Stomach (tissue), 9 donors: ENCODE results near the gene MOCS1. TPM values are rescaled to one million over a fixed set of nuclear protein-coding genes. Genes with fewer than 3 reads are reported as not detected.

Experiments
- DNase-seq, 2 donors: peaks; one replicate each; pipeline versions ENCODE4 v3.0.0 to v3.0.0-alpha.2; 2013 to 2019
- H3K27ac ChIP-seq, 5 donors: fragments of 200-600 bp in 4 of 5; sonication (generic) in 4 of 5; one replicate each; pipeline ENCODE4 v1.5.1; 2013 to 2019; ENCODE audit warnings: mild to moderate bottlenecking in 1 of 5, moderate library complexity in 1 of 5
- H3K27me3 ChIP-seq, 3 donors: fragments of 200-600 bp; sonication (generic); one replicate each; pipeline ENCODE4 v1.5.1; 2017 to 2019; ENCODE audit warnings: mixed run types in 1 of 3
- H3K36me3 ChIP-seq, 4 donors: fragments of 200-600 bp; sonication (generic); 1 replicate in 3 of 4; 2 replicates in 1 of 4; pipeline ENCODE4 v1.5.1; 2016 to 2019
- H3K4me1 ChIP-seq, 4 donors: fragments of 200-600 bp; sonication (generic); one replicate each; pipeline ENCODE4 v1.5.1; 2016 to 2019
- H3K4me3 ChIP-seq, 4 donors: fragments of 200-600 bp; sonication (generic) in 3 of 4; one replicate each; pipeline ENCODE4 v1.5.1; 2016 to 2019; ENCODE audit warnings: mild to moderate bottlenecking in 1 of 4
- H3K9me3 ChIP-seq, 4 donors: fragments of 200-600 bp; sonication (generic); one replicate each; pipeline ENCODE4 v1.5.1; 2016 to 2019
- CTCF ChIP-seq, 7 experiments: fragments of 450-650 bp in 4 of 7; fragments of 200-600 bp in 3 of 7; sonication (generic) in 3 of 7; IDR thresholded peaks; one replicate each; pipeline ENCODE4 v1.5.1; 2016 to 2019; ENCODE audit warnings: antibody characterized with exemption in 7 of 7, control low read depth in 2 of 7, mild to moderate bottlenecking in 1 of 7
- EP300 ChIP-seq: sonication (generic); formaldehyde crosslinking; IDR thresholded peaks from one replicate; pipeline ENCODE4 v1.6.1; 2017; ENCODE audit warnings: antibody characterized with exemption
- POLR2A ChIP-seq, 4 donors: fragments of 450-650 bp; IDR thresholded peaks; one replicate each; pipeline ENCODE4 v1.6.1; 2016; ENCODE audit warnings: antibody characterized with exemption in 4 of 4, control low read depth in 2 of 4, mild to moderate bottlenecking in 1 of 4, moderate library complexity in 1 of 4
- POLR2AphosphoS5 ChIP-seq, 3 donors: sonication (generic); formaldehyde crosslinking; IDR thresholded peaks; one replicate each; pipeline ENCODE4 v1.6.1; 2016; ENCODE audit warnings: antibody characterized with exemption in 3 of 3
- WGBS, 5 donors: extraction: QIAGEN DNeasy Blood & Tissue Kit in 3 of 5; methylation state at CpG; one replicate each; pipeline versions ENCODE4 v1.1.5 to v1.1.7; 2013 to 2018; 5-methylcytosine and 5-hydroxymethylcytosine counted together
- intact Hi-C: fragments of 100-400 bp; cut with DNase I; formaldehyde crosslinking; loops from one replicate; pipeline ENCODE4 v1.15.1; 2023; ENCODE audit warnings: low total_unique reads
- polyA plus RNA-seq, 3 donors: library from polyadenylated mRNA; stranded (reverse); fragments of 200-250 nt; gene quantifications; one replicate each; pipeline ENCODE4 v1.2.3, GENCODE V29; 2013
- total RNA-seq, 5 donors: library from RNA; depleted of rRNA; stranded (reverse); fragments of >200 nt; gene quantifications; one replicate each; pipeline versions ENCODE4 v1.1.0 to v1.2.3, GENCODE V29; 2014 to 2016
- donor health status: healthy with polysubstance abuse.
- donor health status: Bipolar disorder and iron deficiency.
- donor health status: healthy.

Gene MOCS1
- total and polyA plus RNA-seq, 8 donors = 4.0 to 15.4 (median 10.0) TPM

GRCh38 chr6:39912446-39912845 lies 21.8 kb downstream of the MOCS1 start:
- H3K27ac ChIP-seq = no peak overlapping the region
- TF ChIP-seq POLR2AphosphoS5 (IDR thresholded peaks at IDR 0.05) (no peak), POLR2A (IDR thresholded peaks at IDR 0.05) (no peak), CTCF (IDR thresholded peaks at IDR 0.05) (no peak), EP300 (no peak)
- intact Hi-C loops = no loop called here
- H3K36me3 ChIP-seq = peaks cover 22 to 97% (median 85%) of the 10 kb centered on the region in 4 donors
- DNase-seq = no peak
- H3K27me3 ChIP-seq = no peaks in the 10 kb centered on the region
- H3K9me3 ChIP-seq = no peaks in the 10 kb centered on the region
- H3K4me3 ChIP-seq = no peak overlapping the region
- 88 to 95% (median 89%) methylated on average over 4 of the region's 4 CpGs for WGBS, 5 donors
- H3K4me1 ChIP-seq = no peaks in the 10 kb centered on the region

GRCh38 chr6:39911513-39912125 lies 22.6 kb downstream of the MOCS1 start:
- TF ChIP-seq POLR2AphosphoS5 (IDR thresholded peaks at IDR 0.05) = no peak
- TF ChIP-seq POLR2A (IDR thresholded peaks at IDR 0.05) = no peak
- TF ChIP-seq CTCF (IDR thresholded peaks at IDR 0.05) = no peak
- no peak for TF ChIP-seq EP300
- Histone ChIP-seq H3K36me3 (peaks cover 22 to 93% (median 86%) of the 10 kb centered on the region in 4 donors), H3K4me1 (no peaks in the 10 kb centered on the region), H3K4me3 (no peak overlapping the region), H3K27ac (no peak overlapping the region), H3K27me3 (no peaks in the 10 kb centered on the region), H3K9me3 (no peaks in the 10 kb centered on the region)
- no peak for DNase-seq
- intact Hi-C loops = no loop called here
- WGBS, 5 donors = 83 to 94% (median 91%) methylated on average over 10 of the region's 10 CpGs

GRCh38 chr6:39910744-39911143 lies 23.5 kb downstream of the MOCS1 start:
- H3K4me3 ChIP-seq = no peak overlapping the region
- WGBS, 5 donors = 75 to 92% (median 87%) methylated on average over 2 of the region's 2 CpGs
- H3K27ac ChIP-seq = no peak overlapping the region
- H3K27me3 ChIP-seq = no peaks in the 10 kb centered on the region
- intact Hi-C loops = no loop called here
- TF ChIP-seq POLR2AphosphoS5 (IDR thresholded peaks at IDR 0.05) = no peak
- no peak for TF ChIP-seq EP300
- TF ChIP-seq CTCF (IDR thresholded peaks at IDR 0.05) = no peak
- TF ChIP-seq POLR2A (IDR thresholded peaks at IDR 0.05) = no peak
- peaks cover 0 to 4% (median 2%) of the 10 kb centered on the region in 4 donors for H3K4me1 ChIP-seq
- peaks cover 17 to 93% (median 85%) of the 10 kb centered on the region in 4 donors for H3K36me3 ChIP-seq
- no peak for DNase-seq
- H3K9me3 ChIP-seq = no peaks in the 10 kb centered on the region

GRCh38 chr6:39910164-39910563 lies 24.1 kb downstream of the MOCS1 start:
- intact Hi-C loops = no loop called here
- Histone ChIP-seq H3K9me3 (no peaks in the 10 kb centered on the region), H3K4me1 (peaks cover 0 to 9% (median 4%) of the 10 kb centered on the region in 4 donors), H3K4me3 (no peak overlapping the region), H3K27me3 (no peaks in the 10 kb centered on the region), H3K27ac (no peak overlapping the region), H3K36me3 (peaks cover 11 to 93% (median 84%) of the 10 kb centered on the region in 4 donors)
- no peak for DNase-seq
- TF ChIP-seq POLR2A (IDR thresholded peaks at IDR 0.05) (no peak), EP300 (no peak), POLR2AphosphoS5 (IDR thresholded peaks at IDR 0.05) (no peak), CTCF (IDR thresholded peaks at IDR 0.05) (no peak)
